Measurements from ENCODE around the gene PANK4. TPM values are rescaled to one million over a fixed set of nuclear protein-coding genes. Genes with fewer than 3 reads are reported as not detected.

PANK4 gene
- total RNA-seq, 1 experiment from 2014 or later = 20.5 TPM

- DNase-seq = peak; percentile 70 to 85
- H3K4me3 ChIP-seq = peak overlapping the region; percentile 87; the same call in 1 of the 2 replicates
- no peaks in the 10 kb centered on the region for H3K27me3 ChIP-seq (ENCODE audit: insufficient read depth, low read depth)
- H2AFZ ChIP-seq = no peak overlapping the region
- no peaks in the 10 kb centered on the region for H3K36me3 ChIP-seq (ENCODE audit: low read depth)
- no TSS peak for BruUV-seq (replicated peaks)
- ChIA-PET CTCF (interaction anchor here (0.5 to 0.9 kb wide), 3 partner anchors 39 to 353 kb away, joined by 3 to 7 read pairs (median 5); no protein-coding TSS in a partner anchor), POLR2A (ENCODE audit: unreplicated experiment) (interaction anchor here (0.6 to 1.3 kb wide), 4 partner anchors 22 to 456 kb away, joined by 3 to 13 read pairs (median 8); partner anchors contain the start of gene PANK4)
- intact Hi-C loops (cut with micrococcal nuclease; ENCODE audit: unreplicated experiment) = loop anchor here (1.0 to 10.0 kb wide), 5 partner anchors 22 to 157 kb away; partner anchors contain the start of genes MORN1, PANK4, PRXL2B and RER1
- no peaks in the 10 kb centered on the region for H4K20me1 ChIP-seq (ENCODE audit: insufficient read depth)
- peak overlapping the region; percentile 52; the same call in 1 of the 2 replicates for H3K27ac ChIP-seq
- peaks cover 34% of the 10 kb centered on the region for H3K4me1 ChIP-seq (replicated peaks; ENCODE audit: insufficient read depth)
- H3K79me2 ChIP-seq (ENCODE audit: low read depth) = no peaks in the 10 kb centered on the region
- H3K9me2 ChIP-seq (ENCODE audit: insufficient read depth) = no peaks in the 10 kb centered on the region
- TF ChIP-seq EZH2 (IDR thresholded peaks at IDR 0.05; ENCODE audit: low read depth) (no peak), CTCF (conservative IDR thresholded peaks at IDR 0.05) (peak; percentile 93)
- peak overlapping the region; percentile 94 for H3K4me2 ChIP-seq
- no peaks in the 10 kb centered on the region for H3K9me3 ChIP-seq (ENCODE audit: insufficient read depth, low read depth)
- peaks cover 15% of the 10 kb centered on the region; the same call in 1 of the 2 replicates for H3F3A ChIP-seq (ENCODE audit: insufficient read depth, low read depth)
These were observed 21.7 kb upstream of the PANK4 start for GRCh38 chr1:2548068-2548589.

GRCh38 chr1:2547210-2548067 is 21.0 kb upstream of the PANK4 start:
- TF ChIP-seq EZH2 (IDR thresholded peaks at IDR 0.05; ENCODE audit: low read depth) (no peak), CTCF (conservative IDR thresholded peaks at IDR 0.05) (no peak)
- intact Hi-C loops (cut with micrococcal nuclease; ENCODE audit: unreplicated experiment) = loop anchor here (1.0 to 10.0 kb wide), 7 partner anchors 21 to 352 kb away; partner anchors contain the start of genes MORN1, PANK4, PRXL2B and RER1
- peaks cover 34% of the 10 kb centered on the region for H3K4me1 ChIP-seq (replicated peaks; ENCODE audit: insufficient read depth)
- no peaks in the 10 kb centered on the region for H3K79me2 ChIP-seq (ENCODE audit: low read depth)
- peaks cover 22% of the 10 kb centered on the region; the same call in 1 of the 2 replicates for H3F3A ChIP-seq (ENCODE audit: insufficient read depth, low read depth)
- BruUV-seq (replicated peaks) = no TSS peak
- H4K20me1 ChIP-seq (ENCODE audit: insufficient read depth) = no peaks in the 10 kb centered on the region
- peak overlapping the region; percentile 94 for H3K4me2 ChIP-seq
- no peak overlapping the region for H3K27ac ChIP-seq
- peak overlapping the region; percentile 84 for H2AFZ ChIP-seq
- no peaks in the 10 kb centered on the region for H3K9me2 ChIP-seq (ENCODE audit: insufficient read depth)
- no peaks in the 10 kb centered on the region for H3K36me3 ChIP-seq (ENCODE audit: low read depth)
- POLR2A ChIA-PET (ENCODE audit: unreplicated experiment) = interaction anchor here (0.8 to 1.3 kb wide), 2 partner anchors 38 to 348 kb away, joined by 5 to 9 read pairs; no protein-coding TSS in a partner anchor
- no peak for DNase-seq
- no peaks in the 10 kb centered on the region for H3K9me3 ChIP-seq (ENCODE audit: insufficient read depth, low read depth)
- no peaks in the 10 kb centered on the region for H3K27me3 ChIP-seq (ENCODE audit: insufficient read depth, low read depth)
- peak overlapping the region; percentile 87 for H3K4me3 ChIP-seq
- CTCF ChIA-PET = interaction anchor here (0.5 to 0.9 kb wide), 4 partner anchors 38 to 352 kb away, joined by 3 to 7 read pairs (median 4); no protein-coding TSS in a partner anchor
